Endothelial cell of umbilical vein (primary cell): ENCODE measurements around the gene FOXP1. TPM values are rescaled to one million over a fixed set of nuclear protein-coding genes. Genes with fewer than 3 reads are reported as not detected.

Experiments used
- BruUV-seq: library from RNA; stranded (reverse); fragments of 400-500 nt; replicated peaks from 2 replicates; lab custom pipeline; 2021; lab: Mats Ljungman, UMichigan
- CTCF ChIA-PET: fragments of 300-600, 350-600 bp; sonication (Branson Sonifier 250); formaldehyde crosslinking; loops from one replicate; lab custom pipeline; 2021; ENCODE audit warnings: antibody characterized with exemption, inconsistent platforms; lab: Charles Lee
- POLR2A ChIA-PET: fragments of 300-600, 350-600 bp; sonication (Branson Sonifier 250); formaldehyde crosslinking; loops from one replicate; lab custom pipeline; 2021; ENCODE audit warnings: antibody characterized with exemption, inconsistent platforms; lab: Charles Lee
- DNase-seq: peaks from one replicate; pipeline ENCODE4 v3.0.0-alpha.2; 2011; ENCODE audit warnings: low read depth, low spot score
- FAIRE-seq: peaks from 2 replicates; lab custom pipeline; 2011; peaks lifted over from hg19 to GRCh38; lab: Jason Lieb, UNC
- H2AFZ ChIP-seq: 2 replicates; pipeline ENCODE4 v1.6.0; 2012; ENCODE audit warnings: low read depth, low read length, control low read depth, inconsistent platforms
- H3K27ac ChIP-seq: 2 replicates; pipeline ENCODE4 v1.5.1; 2011; ENCODE audit warnings: low read depth, mild to moderate bottlenecking, control low read depth, low read length, moderate library complexity; ENCODE audit not compliant: insufficient read depth
- H3K27me3 ChIP-seq, 2 experiments: 2 replicates each; pipeline versions ENCODE4 v1.6.0 to v1.6.1; 2011; ENCODE audit warnings: low read length in 2 of 2, mixed read lengths in 1 of 2; ENCODE audit not compliant: control insufficient read depth in 2 of 2, insufficient read depth in 2 of 2
- H3K36me3 ChIP-seq, 2 experiments: 2 replicates in 1 of 2; 3 replicates in 1 of 2; pipeline ENCODE4 v1.5.1; 2011; ENCODE audit warnings: low read length in 2 of 2, mild to moderate bottlenecking in 1 of 2, moderate library complexity in 1 of 2; ENCODE audit not compliant: control insufficient read depth in 2 of 2, insufficient read depth in 2 of 2; ENCODE audit errors: extremely low read depth in 1 of 2
- H3K4me1 ChIP-seq: 3 replicates; pipeline ENCODE4 v1.5.1; 2011; ENCODE audit warnings: mild to moderate bottlenecking, low read length; ENCODE audit not compliant: control insufficient read depth, insufficient read depth; ENCODE audit errors: extremely low read depth
- H3K4me2 ChIP-seq: 2 replicates; pipeline ENCODE4 v1.6.1; 2011; ENCODE audit warnings: low read length, control low read depth, mixed read lengths; ENCODE audit not compliant: insufficient read depth
- H3K4me3 ChIP-seq, 3 experiments: fragments of 200-600 bp in 1 of 3; sonication (generic), shearing (Covaris generic) in 1 of 3; replicated peaks in 1 of 3; 2 replicates each; pipeline ENCODE4 v1.5.1; 2011 to 2016; ENCODE audit warnings: control low read depth in 3 of 3, low read length in 3 of 3, mild to moderate bottlenecking in 2 of 3, inconsistent platforms in 1 of 3, low read depth in 1 of 3, moderate library complexity in 1 of 3; ENCODE audit not compliant: insufficient read depth in 1 of 3
- H3K79me2 ChIP-seq: 2 replicates; pipeline ENCODE4 v1.6.0; 2012; ENCODE audit warnings: low read length, inconsistent platforms; ENCODE audit not compliant: control insufficient read depth, insufficient read depth
- H3K9ac ChIP-seq: replicated peaks from 2 replicates; pipeline ENCODE3; 2011; ENCODE audit warnings: low read length, control low read depth; ENCODE audit not compliant: insufficient read depth; ENCODE audit errors: extremely low read depth
- H3K9me1 ChIP-seq: replicated peaks from 3 replicates; pipeline ENCODE4 v1.6.0; 2011; ENCODE audit warnings: mild to moderate bottlenecking, low read length; ENCODE audit not compliant: control insufficient read depth, insufficient read depth; ENCODE audit errors: extremely low read depth
- H3K9me3 ChIP-seq: replicated peaks from 2 replicates; pipeline ENCODE4 v1.5.1; 2012; ENCODE audit warnings: low read length, inconsistent platforms; ENCODE audit not compliant: control insufficient read depth, insufficient read depth
- H4K20me1 ChIP-seq: replicated peaks from 2 replicates; pipeline ENCODE3; 2011; ENCODE audit warnings: mild to moderate bottlenecking, low read length; ENCODE audit not compliant: control insufficient read depth, insufficient read depth; ENCODE audit errors: extremely low read depth
- EZH2 ChIP-seq: IDR thresholded peaks from 2 replicates; pipeline ENCODE4 v1.6.1; 2012; ENCODE audit warnings: borderline replicate concordance, low read depth, mild to moderate bottlenecking, moderate library complexity, low read length, inconsistent platforms; ENCODE audit not compliant: severe bottlenecking
- FOS ChIP-seq: IDR thresholded peaks from 2 replicates; pipeline ENCODE4 v1.6.1; 2011; ENCODE audit warnings: mild to moderate bottlenecking, low read length, moderate library complexity, borderline replicate concordance; ENCODE audit not compliant: insufficient read depth
- GATA2 ChIP-seq: IDR thresholded peaks from 2 replicates; pipeline ENCODE4 v1.7.0; 2011; ENCODE audit warnings: low read depth, mild to moderate bottlenecking, moderate library complexity, mixed read lengths, low read length; ENCODE audit not compliant: insufficient read length, insufficient read depth
- JUN ChIP-seq: IDR thresholded peaks from 2 replicates; pipeline ENCODE4 v1.6.1; 2011; ENCODE audit warnings: borderline replicate concordance, low read depth; ENCODE audit not compliant: insufficient read length, insufficient read depth
- MYC ChIP-seq: IDR thresholded peaks from one replicate; pipeline ENCODE4 v1.6.1; 2011; ENCODE audit warnings: mild to moderate bottlenecking, low read depth, low read length
- POLR2A ChIP-seq: IDR thresholded peaks from 2 replicates; pipeline ENCODE4 v1.6.1; 2012; ENCODE audit warnings: low read depth, mild to moderate bottlenecking, control low read depth, low read length
- POLR2AphosphoS5 ChIP-seq: IDR thresholded peaks from 2 replicates; pipeline ENCODE4 v1.6.1; 2012; ENCODE audit warnings: low read depth, mild to moderate bottlenecking, control low read depth, low read length, moderate library complexity; ENCODE audit not compliant: insufficient read depth
- dilution Hi-C: fragments of 300-500 bp; cut with MboI; formaldehyde crosslinking; loops from one replicate; pipeline ENCODE4 v1.15.0; 2019; ENCODE audit warnings: low sequenced_read_pairs; ENCODE audit not compliant: extremely low pct_ligation_motif_present
- intact Hi-C: fragments of 100-400 bp; cut with micrococcal nuclease; formaldehyde crosslinking; loops from one replicate; pipeline ENCODE4 v1.10.0; 2022
- polyA plus RNA-seq, 4 experiments: library from polyadenylated mRNA; depleted of rRNA in 3 of 4; stranded (reverse) in 3 of 4; unstranded in 1 of 4; fragments of >200 nt; gene quantifications; 2 replicates each; pipeline versions ENCODE4 v1.2.1 to v1.2.3, GENCODE V29; 2011 to 2012; ENCODE audit warnings: missing spikeins in 1 of 4
- total RNA-seq: library from RNA; stranded (reverse); gene quantifications from 2 replicates; pipeline ENCODE4 v1.2.3, GENCODE V29; 2021
- TF ChIP-seq, protein P1 (sequence below): IDR thresholded peaks from 2 replicates; pipeline ENCODE4 v1.6.1; 2011; ENCODE audit not compliant: insufficient read depth, insufficient read length
- TF ChIP-seq, protein P2 (sequence below), 2 donors: IDR thresholded peaks; 1 replicate in 1 of 2; 2 replicates in 1 of 2; pipeline ENCODE4 v1.5.1; 2011; ENCODE audit warnings: low read length in 2 of 2, mild to moderate bottlenecking in 2 of 2, moderate library complexity in 2 of 2, control low read depth in 1 of 2, inconsistent platforms in 1 of 2, low read depth in 1 of 2; ENCODE audit not compliant: insufficient read depth in 1 of 2; ENCODE audit errors: extremely low read depth in 1 of 2

FOXP1 gene
- total and polyA plus RNA-seq, 2 donors (not counting 3 experiments of a cell fraction or from before 2014, with no cell fraction given), result 41.0 to 107 TPM

DNA sequence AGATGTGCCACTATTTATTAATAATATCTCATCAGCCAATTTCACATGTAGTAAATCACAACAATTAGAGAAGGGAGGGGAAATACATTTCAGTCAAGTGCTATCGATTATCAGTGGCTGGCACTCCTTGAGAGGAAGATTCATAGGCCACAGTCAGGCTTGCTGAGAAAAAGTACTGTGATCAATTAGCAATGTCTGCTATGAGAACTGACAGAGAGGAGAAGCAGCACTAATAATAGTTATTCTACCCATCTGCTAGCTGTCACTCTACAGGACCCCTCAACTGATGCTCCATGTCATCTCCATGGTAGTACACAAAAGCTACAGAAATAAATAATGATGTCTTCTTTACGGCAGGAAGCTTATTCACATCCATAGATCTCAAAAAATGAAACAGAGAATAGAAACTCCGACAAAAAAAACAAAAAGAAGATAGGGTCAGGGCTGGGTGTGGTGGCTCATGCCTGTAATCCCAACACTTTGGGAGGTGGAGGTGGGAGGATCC, 351.3 kb downstream of the FOXP1 start:
- CTCF ChIA-PET, result interaction anchor here (1.8 kb wide), 1 partner anchor 10 kb away, joined by 8 read pairs; no protein-coding TSS in a partner anchor

More for the DNA sequence above, 351.3 kb downstream of the FOXP1 start:
- Histone ChIP-seq H3K9me1 (no peaks in the 10 kb centered on the region), H2AFZ (no peak overlapping the region), H3K79me2 (no peaks in the 10 kb centered on the region), H3K27me3 (no peaks in the 10 kb centered on the region), H3K9me3 (no peaks in the 10 kb centered on the region), H4K20me1 (no peaks in the 10 kb centered on the region), H3K4me3 (no peak overlapping the region), H3K4me2 (no peak overlapping the region), H3K9ac (no peak overlapping the region), H3K27ac (no peak overlapping the region), H3K4me1 (peaks cover 5% of the 10 kb centered on the region), H3K36me3 (no peaks in the 10 kb centered on the region)
- DNase-seq (no peak), FAIRE-seq (no peak)
- POLR2A ChIA-PET, result no interaction called here
- no TSS peak for BruUV-seq
- TF ChIP-seq MYC (no peak), POLR2A (no peak), JUN (no peak), EZH2 (no peak), FOS (no peak), GATA2 (no peak), POLR2AphosphoS5 (no peak)
- TF ChIP-seq, protein P1, sequence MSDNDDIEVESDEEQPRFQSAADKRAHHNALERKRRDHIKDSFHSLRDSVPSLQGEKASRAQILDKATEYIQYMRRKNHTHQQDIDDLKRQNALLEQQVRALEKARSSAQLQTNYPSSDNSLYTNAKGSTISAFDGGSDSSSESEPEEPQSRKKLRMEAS, result no peak
- TF ChIP-seq, protein P2, sequence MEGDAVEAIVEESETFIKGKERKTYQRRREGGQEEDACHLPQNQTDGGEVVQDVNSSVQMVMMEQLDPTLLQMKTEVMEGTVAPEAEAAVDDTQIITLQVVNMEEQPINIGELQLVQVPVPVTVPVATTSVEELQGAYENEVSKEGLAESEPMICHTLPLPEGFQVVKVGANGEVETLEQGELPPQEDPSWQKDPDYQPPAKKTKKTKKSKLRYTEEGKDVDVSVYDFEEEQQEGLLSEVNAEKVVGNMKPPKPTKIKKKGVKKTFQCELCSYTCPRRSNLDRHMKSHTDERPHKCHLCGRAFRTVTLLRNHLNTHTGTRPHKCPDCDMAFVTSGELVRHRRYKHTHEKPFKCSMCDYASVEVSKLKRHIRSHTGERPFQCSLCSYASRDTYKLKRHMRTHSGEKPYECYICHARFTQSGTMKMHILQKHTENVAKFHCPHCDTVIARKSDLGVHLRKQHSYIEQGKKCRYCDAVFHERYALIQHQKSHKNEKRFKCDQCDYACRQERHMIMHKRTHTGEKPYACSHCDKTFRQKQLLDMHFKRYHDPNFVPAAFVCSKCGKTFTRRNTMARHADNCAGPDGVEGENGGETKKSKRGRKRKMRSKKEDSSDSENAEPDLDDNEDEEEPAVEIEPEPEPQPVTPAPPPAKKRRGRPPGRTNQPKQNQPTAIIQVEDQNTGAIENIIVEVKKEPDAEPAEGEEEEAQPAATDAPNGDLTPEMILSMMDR (IDR thresholded peaks at IDR 0.05; ENCODE audit: extremely low read depth in 1 of 2, insufficient read depth in 1 of 2, low read depth in 1 of 2, low read length in 2 of 2), result no peak
- intact Hi-C loops (no loop called here), dilution Hi-C loops (no loop called here)
